CD4-positive, alpha-beta T cell treated with Interleukin-15 for 4 hours (primary cell): ENCODE results near the gene ASIC1.

ENCODE experiments used
- DNase-seq: peaks from one replicate; pipeline ENCODE4 v3.0.0-alpha.2; 2020; ENCODE audit warnings: low spot score

Gene ASIC1

DNA sequence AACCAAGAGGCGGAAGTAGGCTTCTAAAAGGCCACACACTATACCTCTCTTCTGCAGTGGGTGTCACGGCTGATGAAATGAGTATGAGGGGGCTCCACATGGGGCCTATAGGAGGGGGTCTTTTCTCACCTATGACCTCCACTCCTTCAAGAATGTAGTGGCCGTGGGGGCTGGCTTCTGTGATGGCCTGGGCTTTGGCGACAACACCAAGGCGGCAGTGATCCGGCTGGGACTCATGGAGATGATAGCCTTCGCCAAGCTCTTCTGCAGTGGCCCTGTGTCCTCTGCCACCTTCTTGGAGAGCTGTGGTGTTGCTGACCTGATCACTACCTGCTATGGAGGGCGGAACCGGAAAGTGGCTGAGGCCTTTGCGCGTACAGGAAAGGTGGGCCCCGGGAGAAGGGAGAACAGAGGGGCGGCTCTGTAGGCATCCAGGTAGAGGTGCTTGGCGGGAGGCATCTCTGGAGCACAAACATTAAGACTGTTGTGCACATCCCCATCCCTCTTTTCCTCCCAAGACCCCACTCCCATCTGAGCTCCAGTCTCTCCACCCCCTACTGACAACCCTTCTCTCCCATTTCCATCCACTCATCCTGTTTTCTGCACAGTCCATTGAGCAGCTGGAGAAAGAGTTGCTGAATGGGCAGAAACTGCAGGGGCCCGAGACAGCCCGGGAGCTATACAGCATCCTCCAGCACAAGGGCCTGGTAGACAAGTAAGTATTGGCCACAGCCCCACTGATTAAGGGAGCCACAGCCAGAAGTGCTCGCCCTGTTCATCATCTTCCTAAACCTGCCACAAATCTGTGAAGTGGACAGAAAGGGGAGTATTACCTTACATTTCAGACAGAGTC lies 50.2 kb downstream of the ASIC1 start:
- DNase-seq = no peak

GRCh38 chr12:50109319-50109718 lies 51.9 kb downstream of the ASIC1 start:
- DNase-seq = no peak

- no peak for DNase-seq
Observed at GRCh38 chr12:50110127-50110761, 52.8 kb downstream of the ASIC1 start.

GRCh38 chr12:50110762-50111351 lies 53.5 kb downstream of the ASIC1 start:
- DNase-seq = no peak

DNA sequence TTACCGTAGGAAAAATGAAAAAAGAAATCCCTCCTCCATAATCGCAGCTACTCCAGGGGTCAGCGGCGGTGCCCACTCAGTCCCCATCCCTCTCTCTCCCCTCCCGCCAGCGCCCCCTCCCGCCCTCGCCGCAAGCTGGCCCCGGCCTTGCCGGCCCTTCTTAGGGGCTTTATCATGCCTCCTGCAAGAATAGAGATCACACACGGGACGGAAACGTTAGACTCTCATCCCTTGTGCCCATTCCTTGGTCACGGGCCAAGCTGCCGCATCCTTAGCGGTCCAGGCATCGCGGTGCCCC lies 53.9 kb downstream of the ASIC1 start:
- DNase-seq = no peak

- peak; percentile 100 for DNase-seq
Observed at GRCh38 chr12:50111693-50112455, 54.5 kb downstream of the ASIC1 start, which contains the start of gene COX14. COX14 (plus strand) TSS chr12:50112236; CDS start chr12:50120044, 7,808 bp downstream.

GRCh38 chr12:50112456-50113218 lies 55.2 kb downstream of the ASIC1 start:
- DNase-seq = no peak

DNA sequence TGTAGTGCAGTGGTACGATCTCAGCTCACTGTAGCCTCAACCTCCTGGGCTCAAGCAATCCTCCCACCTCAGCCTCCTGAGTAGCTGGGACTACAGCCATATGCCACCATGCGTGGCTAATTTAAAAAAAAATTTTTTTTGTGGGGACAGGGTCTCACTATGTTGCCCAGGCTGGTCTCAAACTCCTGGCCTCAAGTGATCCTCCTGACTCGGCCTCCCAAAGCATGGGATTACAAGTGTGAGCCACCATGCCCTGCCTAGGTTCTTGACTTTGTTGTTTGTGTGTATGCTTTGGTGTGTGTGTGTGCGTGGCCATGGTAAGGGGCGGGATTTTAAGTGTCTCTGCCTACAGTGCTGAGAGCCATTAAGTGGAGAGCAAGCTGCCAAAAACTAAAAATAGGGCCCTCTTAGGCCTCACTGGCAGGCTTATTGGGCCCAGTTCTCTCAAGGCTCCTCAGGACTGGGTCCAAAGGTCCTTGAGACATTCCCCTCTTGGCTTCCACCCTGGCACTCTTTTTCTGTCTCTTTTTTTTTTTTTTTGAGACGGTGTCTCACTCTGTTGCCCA lies 59.7 kb downstream of the ASIC1 start:
- DNase-seq = no peak

DNA sequence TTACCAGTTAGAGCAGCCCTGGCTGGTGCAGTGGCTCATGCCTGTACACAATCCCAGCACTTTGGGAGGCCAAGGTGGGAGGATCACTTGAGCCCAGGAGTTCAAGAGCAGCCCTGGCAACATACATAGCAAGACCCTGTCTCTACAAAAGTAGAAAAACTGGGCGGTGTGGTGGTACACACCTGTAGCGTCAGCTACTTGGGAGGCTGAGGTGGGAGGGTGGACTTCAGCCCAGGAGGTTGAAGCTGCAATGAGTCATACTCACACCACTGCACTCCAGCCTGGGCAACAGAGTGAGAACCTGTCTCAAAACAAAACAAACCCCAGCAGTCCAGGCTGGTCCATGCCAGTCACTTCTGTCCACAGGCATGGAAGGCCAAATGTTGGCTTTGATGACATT lies 62.0 kb downstream of the ASIC1 start:
- no peak for DNase-seq

GRCh38 chr12:50120521-50120920 lies 63.1 kb downstream of the ASIC1 start:
- no peak for DNase-seq

DNA sequence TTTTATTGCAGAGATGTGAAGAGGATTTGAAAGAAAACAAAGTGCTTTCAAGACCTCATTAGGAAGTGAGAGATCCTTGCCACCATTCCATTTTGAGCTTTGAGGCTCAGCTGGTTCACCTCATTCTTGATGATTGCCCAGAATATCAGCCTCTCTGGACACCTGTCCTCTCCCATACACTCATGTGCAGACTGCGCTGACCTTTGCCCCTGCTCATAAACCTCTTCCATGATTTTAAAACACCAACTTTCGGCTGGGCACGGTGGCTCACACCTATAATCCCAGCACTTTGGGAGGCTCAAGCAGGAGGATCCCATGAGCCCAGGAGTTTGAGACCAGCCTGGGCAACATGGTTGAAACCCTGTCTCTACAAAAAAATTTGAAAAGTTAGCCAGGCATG lies 63.6 kb downstream of the ASIC1 start:
- no peak for DNase-seq

GRCh38 chr12:50121641-50122040 lies 64.2 kb downstream of the ASIC1 start:
- DNase-seq = no peak

- DNase-seq = no peak
Observed at GRCh38 chr12:50123203-50123602, 65.8 kb downstream of the ASIC1 start.

GRCh38 chr12:50127546-50127945 lies 70.2 kb downstream of the ASIC1 start:
- no peak for DNase-seq

GRCh38 chr12:50129290-50129689 lies 71.9 kb downstream of the ASIC1 start:
- no peak for DNase-seq

DNA sequence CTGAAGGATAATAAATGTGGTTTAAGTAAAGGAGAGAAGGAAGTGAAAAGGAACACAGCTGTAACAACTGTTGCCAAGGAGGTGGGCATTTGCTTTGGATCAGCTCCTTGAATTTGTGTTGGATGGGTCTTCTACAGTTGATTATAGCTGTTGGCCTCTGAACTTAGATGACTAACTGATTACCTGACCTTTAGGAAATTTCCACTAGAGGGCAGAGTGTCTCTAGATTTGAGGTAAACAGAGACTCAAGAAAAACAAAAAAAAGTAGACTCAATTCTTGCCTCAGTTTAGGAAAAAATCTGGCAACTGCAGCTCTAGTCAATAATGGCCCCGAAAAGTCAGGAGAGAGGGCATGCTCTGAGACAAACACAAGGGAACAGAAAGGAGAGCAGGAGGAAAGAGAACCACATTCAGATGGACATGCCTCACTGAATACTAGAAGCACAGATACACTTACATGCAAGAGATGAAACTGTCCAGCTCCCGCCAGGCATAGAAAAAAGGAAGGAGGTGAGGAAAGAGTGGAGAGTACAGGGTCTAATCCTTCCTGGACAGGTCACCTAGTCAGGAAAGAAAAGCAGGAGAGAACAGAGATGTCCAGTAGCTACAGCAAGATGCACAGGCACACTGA lies 75.2 kb downstream of the ASIC1 start:
- DNase-seq = peak; percentile 49
